HG02759 (cell line): Measurements from ENCODE around the gene CLCN2.

Experiments used
- ATAC-seq: cut with Tn5 transposase; IDR thresholded peaks from one replicate; pipeline ENCODE4 v1.9.1; 2021; ENCODE audit warnings: mild to moderate bottlenecking, moderate library complexity; ENCODE audit not compliant: unreplicated experiment

Gene CLCN2

GRCh38 chr3:184332370-184333090 lies 28.9 kb downstream of the CLCN2 start:
- ATAC-seq = no peak

GRCh38 chr3:184328516-184328915 lies 32.9 kb downstream of the CLCN2 start:
- no peak for ATAC-seq

GRCh38 chr3:184327171-184327570 lies 34.2 kb downstream of the CLCN2 start:
- ATAC-seq = no peak

GRCh38 chr3:184325715-184326369 lies 35.6 kb downstream of the CLCN2 start:
- no peak for ATAC-seq

GRCh38 chr3:184325269-184325668 lies 36.1 kb downstream of the CLCN2 start:
- ATAC-seq = no peak

GRCh38 chr3:184323696-184324095 lies 37.7 kb downstream of the CLCN2 start:
- no peak for ATAC-seq

GRCh38 chr3:184322731-184323487 lies 38.5 kb downstream of the CLCN2 start:
- no peak for ATAC-seq

GRCh38 chr3:184321666-184322065 lies 39.7 kb downstream of the CLCN2 start:
- no peak for ATAC-seq

- ATAC-seq = no peak
Measured at GRCh38 chr3:184320104-184320445, 41.3 kb downstream of the CLCN2 start.

- ATAC-seq = no peak
Measured at GRCh38 chr3:184317201-184317600, 44.2 kb downstream of the CLCN2 start.

GRCh38 chr3:184316792-184317191 lies 44.6 kb downstream of the CLCN2 start:
- ATAC-seq = no peak

- no peak for ATAC-seq
Measured at GRCh38 chr3:184315871-184316661, 45.3 kb downstream of the CLCN2 start.

- ATAC-seq = no peak
Measured at GRCh38 chr3:184315543-184315867, 45.9 kb downstream of the CLCN2 start.

- peak; percentile 70 for ATAC-seq
Measured at GRCh38 chr3:184314700-184315542, 46.5 kb downstream of the CLCN2 start.

- peak; percentile 89 for ATAC-seq
Measured at GRCh38 chr3:184314363-184314699, 47.1 kb downstream of the CLCN2 start, which contains the start of gene EIF4G1. Gene EIF4G1 (plus strand): TSS chr3:184314606. CDS start chr3:184315797, 1,191 bp downstream.

GRCh38 chr3:184311633-184312032 lies 49.8 kb downstream of the CLCN2 start:
- no peak for ATAC-seq

GRCh38 chr3:184308744-184309143 lies 52.7 kb downstream of the CLCN2 start:
- no peak for ATAC-seq

- ATAC-seq = no peak
Measured at GRCh38 chr3:184307915-184308314, 53.5 kb downstream of the CLCN2 start.

GRCh38 chr3:184306341-184306972 lies 54.9 kb downstream of the CLCN2 start:
- ATAC-seq = no peak

GRCh38 chr3:184305577-184305976 lies 55.8 kb downstream of the CLCN2 start:
- ATAC-seq = no peak
